CD4-positive, alpha-beta T cell (primary cell): Measurements from ENCODE around the gene MYO1D. TPM values are rescaled to one million over a fixed set of nuclear protein-coding genes. Genes with fewer than 3 reads are reported as not detected.

Experiments used
- ATAC-seq: fragments of 200-7000 bp; cut with Tn5 transposase; one replicate; pipeline ENCODE4 v1.10.0; 2022; ENCODE audit warnings: mild to moderate bottlenecking; ENCODE audit not compliant: poor library complexity
- CTCF ChIA-PET: fragments of 350-600 bp; sonication (Branson Sonifier 250); formaldehyde crosslinking; loops from one replicate; lab custom pipeline; 2021; ENCODE audit warnings: antibody characterized with exemption, inconsistent platforms; lab: Charles Lee
- POLR2A ChIA-PET: fragments of 350-600 bp; sonication (Branson Sonifier 250); formaldehyde crosslinking; loops from one replicate; lab custom pipeline; 2021; ENCODE audit warnings: antibody characterized with exemption, inconsistent platforms; lab: Charles Lee
- DNase-seq, 14 experiments: peaks; one replicate each; pipeline ENCODE4 v3.0.0-alpha.2; 2013 to 2020; ENCODE audit warnings: mixed read lengths in 2 of 14
- H3K27ac ChIP-seq, 2 donors: one replicate each; pipeline versions ENCODE4 v1.5.1 to v1.7.0; 2013; ENCODE audit warnings: low read length in 2 of 2, low read depth in 1 of 2, mild to moderate bottlenecking in 1 of 2
- H3K27me3 ChIP-seq, 2 experiments: 1 replicate in 1 of 2; 2 replicates in 1 of 2; pipeline versions ENCODE4 v1.6.1 to v1.7.0; 2013; ENCODE audit warnings: low read length in 2 of 2, control low read depth in 1 of 2, mild to moderate bottlenecking in 1 of 2, moderate library complexity in 1 of 2; ENCODE audit not compliant: insufficient read depth in 2 of 2, control insufficient read depth in 1 of 2
- H3K36me3 ChIP-seq: one replicate; pipeline ENCODE4 v1.6.1; 2013; ENCODE audit warnings: low read length, control low read depth; ENCODE audit not compliant: insufficient read depth
- H3K4me1 ChIP-seq: one replicate; pipeline ENCODE4 v1.6.1; 2013; ENCODE audit warnings: low read length, control low read depth; ENCODE audit not compliant: insufficient read depth
- H3K4me3 ChIP-seq: one replicate; pipeline ENCODE4 v1.5.1; 2013; ENCODE audit warnings: mild to moderate bottlenecking, low read length, moderate library complexity
- H3K9me3 ChIP-seq, 2 experiments: 1 replicate in 1 of 2; 2 replicates in 1 of 2; pipeline versions ENCODE4 v1.6.1 to v1.7.0; 2013; ENCODE audit warnings: low read length in 2 of 2, mild to moderate bottlenecking in 2 of 2, control low read depth in 1 of 2, moderate library complexity in 1 of 2; ENCODE audit not compliant: control insufficient read depth in 1 of 2, insufficient read depth in 1 of 2
- H3K27ac Mint-ChIP-seq: one replicate; pipeline ENCODE4 v1.8.0; 2020; ENCODE audit warnings: mixed read lengths
- H3K27me3 Mint-ChIP-seq: one replicate; pipeline ENCODE4 v1.8.0; 2021; ENCODE audit warnings: mixed read lengths
- H3K36me3 Mint-ChIP-seq: one replicate; pipeline ENCODE4 v1.8.0; 2021; ENCODE audit warnings: low read depth, mixed read lengths
- H3K4me1 Mint-ChIP-seq: one replicate; pipeline ENCODE4 v1.8.0; 2021; ENCODE audit warnings: low read depth, mixed read lengths
- H3K4me3 Mint-ChIP-seq: one replicate; pipeline ENCODE4 v1.8.0; 2020; ENCODE audit warnings: mild to moderate bottlenecking, mixed read lengths
- H3K9me3 Mint-ChIP-seq: one replicate; pipeline ENCODE4 v1.8.0; 2020; ENCODE audit warnings: mixed read lengths
- CTCF ChIP-seq: fragments of 200-600 bp; IDR thresholded peaks from one replicate; pipeline ENCODE4 v1.8.0; 2022; ENCODE audit warnings: antibody characterized with exemption, mild to moderate bottlenecking
- intact Hi-C, 2 experiments: fragments of 100-400 bp; cut with DNase I in 1 of 2; cut with micrococcal nuclease in 1 of 2; formaldehyde crosslinking; loops; one replicate each; pipeline versions ENCODE4 v1.15.1 to v1.9.0; 2023 to 2025; cut with DNase I, micrococcal nuclease
- total RNA-seq, 174 experiments: library from RNA in 2 of 174; stranded (reverse) in 2 of 174; gene quantifications; one replicate each; pipeline ENCODE4 v1.2.3 and lab custom pipeline; 2021 to 2026

Gene MYO1D
- total RNA-seq, 2 experiments from 2014 or later: 5.8 to 6.4 TPM

DNA sequence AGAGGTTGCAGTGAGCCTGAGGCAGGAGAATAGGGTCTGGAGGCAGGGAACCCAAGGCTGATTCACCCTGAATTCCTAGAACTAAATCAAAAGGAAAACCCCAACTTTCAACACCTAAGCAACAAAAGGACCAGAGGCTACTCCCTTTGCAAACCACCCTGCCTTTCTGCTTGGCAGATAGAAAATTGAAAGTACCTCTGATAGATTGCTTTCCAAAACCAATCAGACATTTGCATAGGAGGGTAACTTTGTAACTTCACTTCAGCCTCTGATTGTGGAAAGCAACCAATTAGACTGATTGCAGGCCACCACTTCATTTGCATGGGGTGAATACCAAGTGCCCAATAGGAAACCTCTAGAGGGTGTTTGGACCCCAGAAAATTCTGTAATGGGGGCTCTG lies 40.2 kb upstream of the MYO1D start:
- intact Hi-C loops: loop anchor here in 1 of 2 experiments (5.0 kb wide), 1 partner anchor 1495 kb away; no protein-coding TSS in a partner anchor
- CTCF ChIA-PET: no interaction called here
- POLR2A ChIA-PET: interaction anchor here (0.6 kb wide), 1 partner anchor 182 kb away, joined by 3 read pairs; no protein-coding TSS in a partner anchor
- no peaks in the 10 kb centered on the region for H3K36me3 Mint-ChIP-seq
- no peaks in the 10 kb centered on the region for H3K9me3 ChIP-seq
- H3K4me3 Mint-ChIP-seq: no peak overlapping the region
- H3K4me3 ChIP-seq: no peak overlapping the region
- peaks cover 0 to 3% of the 10 kb centered on the region in 2 experiments for H3K27me3 ChIP-seq
- no peak overlapping the region for H3K27ac Mint-ChIP-seq
- H3K4me1 Mint-ChIP-seq: no peaks in the 10 kb centered on the region
- no peaks in the 10 kb centered on the region for H3K36me3 ChIP-seq
- peaks cover 5% of the 10 kb centered on the region for H3K27me3 Mint-ChIP-seq
- no peak for TF ChIP-seq CTCF
- no peak for DNase-seq
- no peaks in the 10 kb centered on the region for H3K4me1 ChIP-seq
- no peak for ATAC-seq
- no peaks in the 10 kb centered on the region for H3K9me3 Mint-ChIP-seq
- no peak overlapping the region for H3K27ac ChIP-seq

DNA sequence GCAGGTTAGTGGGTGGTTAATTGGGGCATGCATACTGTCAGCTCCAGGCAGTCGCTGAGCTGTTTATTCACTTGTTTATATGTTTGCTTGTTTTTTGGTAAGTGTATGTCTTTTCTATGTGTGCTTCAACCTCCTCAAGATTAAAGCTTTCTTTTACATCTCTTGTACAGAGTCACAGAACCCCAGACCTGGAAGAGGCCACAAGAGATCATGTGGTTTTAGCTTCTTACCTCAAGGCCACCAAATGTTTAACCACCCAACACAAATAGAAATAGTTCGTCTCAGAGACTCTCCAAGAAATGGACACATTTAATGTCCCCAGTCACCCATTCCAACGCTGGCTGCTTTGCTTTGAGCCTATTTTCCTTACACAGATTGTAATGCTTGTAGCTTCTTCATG lies 39.2 kb upstream of the MYO1D start:
- H3K4me1 Mint-ChIP-seq: no peaks in the 10 kb centered on the region
- intact Hi-C loops: loop anchor here in 1 of 2 experiments (5.0 kb wide), 1 partner anchor 1496 kb away; no protein-coding TSS in a partner anchor
- CTCF ChIA-PET: no interaction called here
- H3K4me3 Mint-ChIP-seq: no peak overlapping the region
- ATAC-seq: no peak
- H3K9me3 ChIP-seq: no peaks in the 10 kb centered on the region
- H3K27me3 ChIP-seq: peaks cover 0 to 3% of the 10 kb centered on the region in 2 experiments
- no peak for TF ChIP-seq CTCF
- POLR2A ChIA-PET: no interaction called here
- no peaks in the 10 kb centered on the region for H3K4me1 ChIP-seq
- no peak overlapping the region for H3K4me3 ChIP-seq
- no peak for DNase-seq
- no peak overlapping the region for H3K27ac Mint-ChIP-seq
- H3K27ac ChIP-seq: no peak overlapping the region
- H3K9me3 Mint-ChIP-seq: no peaks in the 10 kb centered on the region
- no peaks in the 10 kb centered on the region for H3K36me3 Mint-ChIP-seq
- peaks cover 5% of the 10 kb centered on the region for H3K27me3 Mint-ChIP-seq
- H3K36me3 ChIP-seq: no peaks in the 10 kb centered on the region

DNA sequence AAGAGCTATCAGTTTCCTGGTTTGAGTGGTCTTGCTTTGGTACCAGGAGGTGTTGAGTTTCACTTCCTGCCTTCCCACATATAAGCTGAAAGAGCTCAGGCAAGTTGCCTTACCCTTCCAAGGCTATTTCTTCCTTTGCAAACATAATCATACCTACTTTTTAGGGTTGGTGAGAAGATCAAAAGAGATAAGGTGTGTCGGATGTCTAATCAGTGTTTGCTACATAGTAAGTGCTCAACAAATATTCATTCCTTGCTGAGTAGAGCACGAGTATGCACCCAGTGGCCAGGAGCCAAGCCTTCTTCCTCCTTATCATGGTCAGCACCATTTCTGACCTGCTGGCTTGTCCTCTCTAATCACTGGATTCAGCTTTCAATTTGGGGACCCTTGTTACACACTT lies 38.3 kb upstream of the MYO1D start:
- H3K4me1 Mint-ChIP-seq: no peaks in the 10 kb centered on the region
- Histone ChIP-seq H3K27me3 (no peaks in the 10 kb centered on the region), H3K9me3 (no peaks in the 10 kb centered on the region), H3K27ac (no peak overlapping the region), H3K4me1 (no peaks in the 10 kb centered on the region), H3K36me3 (no peaks in the 10 kb centered on the region), H3K4me3 (no peak overlapping the region)
- no peak overlapping the region for H3K4me3 Mint-ChIP-seq
- no peaks in the 10 kb centered on the region for H3K9me3 Mint-ChIP-seq
- no peaks in the 10 kb centered on the region for H3K36me3 Mint-ChIP-seq
- no peak for DNase-seq
- ChIA-PET POLR2A (no interaction called here), CTCF (no interaction called here)
- TF ChIP-seq CTCF: no peak
- no peak overlapping the region for H3K27ac Mint-ChIP-seq
- intact Hi-C loops: loop anchor here in 1 of 2 experiments (5.0 kb wide), 1 partner anchor 1497 kb away; no protein-coding TSS in a partner anchor
- ATAC-seq: no peak
- H3K27me3 Mint-ChIP-seq: peaks cover 5% of the 10 kb centered on the region
